Chondrocyte (in vitro differentiated cells): ENCODE results near the gene LRRC59. TPM values are rescaled to one million over a fixed set of nuclear protein-coding genes. Genes with fewer than 3 reads are reported as not detected.

Source experiments
- DNase-seq: peaks from one replicate; pipeline ENCODE4 v3.0.0; 2021; ENCODE audit warnings: mixed read lengths, low spot score
- H3K27ac Mint-ChIP-seq: one replicate; pipeline ENCODE4 v1.8.0; 2021; ENCODE audit warnings: mild to moderate bottlenecking, moderate library complexity, mixed read lengths; ENCODE audit not compliant: unreplicated experiment
- H3K27me3 Mint-ChIP-seq: 2 replicates; pipeline ENCODE4 v1.8.0; 2021; ENCODE audit warnings: low read depth, mixed read lengths
- H3K36me3 Mint-ChIP-seq: 2 replicates; pipeline ENCODE4 v1.8.0; 2021; ENCODE audit warnings: low read depth, mixed read lengths
- H3K4me1 Mint-ChIP-seq: 2 replicates; pipeline ENCODE4 v1.8.0; 2021; ENCODE audit warnings: low read depth, mild to moderate bottlenecking, mixed read lengths
- H3K4me3 Mint-ChIP-seq: one replicate; pipeline ENCODE4 v1.8.0; 2021; ENCODE audit warnings: mild to moderate bottlenecking, moderate library complexity, mixed read lengths; ENCODE audit not compliant: unreplicated experiment
- H3K9me3 Mint-ChIP-seq: 2 replicates; pipeline ENCODE4 v1.8.0; 2021; ENCODE audit warnings: low read depth, mixed read lengths
- total RNA-seq: library from RNA; stranded (reverse); gene quantifications from 3 replicates; pipeline ENCODE4 v1.2.1, GENCODE V29; 2021
- TF ChIP-seq, protein P1 (sequence below): fragments of 200-600 bp; sonication (generic); IDR thresholded peaks from 2 replicates; pipeline ENCODE4 v1.5.0; 2021; ENCODE audit warnings: antibody characterized with exemption, mild to moderate bottlenecking, moderate library complexity

LRRC59 gene
- total RNA-seq, 1 donor from 2014 or later = 144 TPM

- no peak for DNase-seq
- Mint-ChIP-seq H3K27ac (peak overlapping the region; percentile 5), H3K9me3 (no peaks in the 10 kb centered on the region), H3K4me3 (no peak overlapping the region), H3K36me3 (peaks cover 11% of the 10 kb centered on the region), H3K4me1 (peaks cover 33% of the 10 kb centered on the region), H3K27me3 (no peaks in the 10 kb centered on the region)
- TF ChIP-seq, protein P1, sequence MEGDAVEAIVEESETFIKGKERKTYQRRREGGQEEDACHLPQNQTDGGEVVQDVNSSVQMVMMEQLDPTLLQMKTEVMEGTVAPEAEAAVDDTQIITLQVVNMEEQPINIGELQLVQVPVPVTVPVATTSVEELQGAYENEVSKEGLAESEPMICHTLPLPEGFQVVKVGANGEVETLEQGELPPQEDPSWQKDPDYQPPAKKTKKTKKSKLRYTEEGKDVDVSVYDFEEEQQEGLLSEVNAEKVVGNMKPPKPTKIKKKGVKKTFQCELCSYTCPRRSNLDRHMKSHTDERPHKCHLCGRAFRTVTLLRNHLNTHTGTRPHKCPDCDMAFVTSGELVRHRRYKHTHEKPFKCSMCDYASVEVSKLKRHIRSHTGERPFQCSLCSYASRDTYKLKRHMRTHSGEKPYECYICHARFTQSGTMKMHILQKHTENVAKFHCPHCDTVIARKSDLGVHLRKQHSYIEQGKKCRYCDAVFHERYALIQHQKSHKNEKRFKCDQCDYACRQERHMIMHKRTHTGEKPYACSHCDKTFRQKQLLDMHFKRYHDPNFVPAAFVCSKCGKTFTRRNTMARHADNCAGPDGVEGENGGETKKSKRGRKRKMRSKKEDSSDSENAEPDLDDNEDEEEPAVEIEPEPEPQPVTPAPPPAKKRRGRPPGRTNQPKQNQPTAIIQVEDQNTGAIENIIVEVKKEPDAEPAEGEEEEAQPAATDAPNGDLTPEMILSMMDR = no peak
Measured at GRCh38 chr17:50350733-50351132, 46.6 kb downstream of the LRRC59 start.

GRCh38 chr17:50349243-50349600 lies 48.1 kb downstream of the LRRC59 start:
- Mint-ChIP-seq H3K4me1 (peaks cover 39% of the 10 kb centered on the region), H3K9me3 (no peaks in the 10 kb centered on the region), H3K4me3 (no peak overlapping the region), H3K27me3 (no peaks in the 10 kb centered on the region), H3K36me3 (peaks cover 9% of the 10 kb centered on the region), H3K27ac (no peak overlapping the region)
- DNase-seq = no peak
- TF ChIP-seq, protein P1 = no peak

GRCh38 chr17:50348522-50349242 lies 48.6 kb downstream of the LRRC59 start:
- no peak overlapping the region for H3K4me3 Mint-ChIP-seq

GRCh38 chr17:50347894-50348291 lies 49.4 kb downstream of the LRRC59 start:
- H3K9me3 Mint-ChIP-seq = no peaks in the 10 kb centered on the region
- TF ChIP-seq, protein P1 = no peak

More at GRCh38 chr17:50348522-50349242, 48.6 kb downstream of the LRRC59 start:
- Mint-ChIP-seq H3K27ac (peak overlapping the region; percentile 51), H3K27me3 (no peaks in the 10 kb centered on the region), H3K9me3 (no peaks in the 10 kb centered on the region), H3K36me3 (peaks cover 7% of the 10 kb centered on the region), H3K4me1 (peaks cover 39% of the 10 kb centered on the region)
- peak; percentile 68 for DNase-seq
- TF ChIP-seq, protein P1 = no peak

GRCh38 chr17:50347117-50347893 lies 50.0 kb downstream of the LRRC59 start:
- H3K27ac Mint-ChIP-seq = no peak overlapping the region
- no peaks in the 10 kb centered on the region for H3K27me3 Mint-ChIP-seq
- TF ChIP-seq, protein P1 = no peak
- DNase-seq = peak; percentile 38
- H3K36me3 Mint-ChIP-seq = peaks cover 5% of the 10 kb centered on the region
- H3K4me3 Mint-ChIP-seq = peak overlapping the region; percentile 95
- no peaks in the 10 kb centered on the region for H3K9me3 Mint-ChIP-seq
- H3K4me1 Mint-ChIP-seq = peaks cover 39% of the 10 kb centered on the region

More at GRCh38 chr17:50347894-50348291, 49.4 kb downstream of the LRRC59 start:
- DNase-seq = no peak
- Mint-ChIP-seq H3K27ac (no peak overlapping the region), H3K4me1 (peaks cover 39% of the 10 kb centered on the region), H3K4me3 (peak overlapping the region; percentile 95), H3K36me3 (peaks cover 5% of the 10 kb centered on the region), H3K27me3 (no peaks in the 10 kb centered on the region)
